HG03039 (cell line): ENCODE results near the gene KNOP1.
"Not testable (repeated sequence)": the region's sequence is repeated elsewhere in the genome, so short reads cannot be mapped to it uniquely, and the experiment has no call there.

Experiments used
- ATAC-seq: cut with Tn5 transposase; IDR thresholded peaks from one replicate; pipeline ENCODE4 v1.9.1; 2021; ENCODE audit warnings: mild to moderate bottlenecking, moderate library complexity; ENCODE audit not compliant: unreplicated experiment

The KNOP1 gene

GRCh38 chr16:19744670-19745069 is 26.6 kb upstream of the KNOP1 start:
- ATAC-seq, result no peak

- no peak for ATAC-seq
Measured at GRCh38 chr16:19743816-19744159, 25.8 kb upstream of the KNOP1 start.

- ATAC-seq, result no peak
Measured at GRCh38 chr16:19741354-19741753, 23.3 kb upstream of the KNOP1 start.

- ATAC-seq, result no peak
Measured at GRCh38 chr16:19737306-19738038, 19.4 kb upstream of the KNOP1 start.

- no peak for ATAC-seq
Measured at GRCh38 chr16:19735074-19735867, 17.2 kb upstream of the KNOP1 start.

GRCh38 chr16:19733551-19733950 is 15.5 kb upstream of the KNOP1 start:
- no peak for ATAC-seq

- ATAC-seq, result no peak
Measured at GRCh38 chr16:19728636-19728965, 10.6 kb upstream of the KNOP1 start.

- no peak for ATAC-seq
Measured at GRCh38 chr16:19722981-19723380, 5.0 kb upstream of the KNOP1 start.

GRCh38 chr16:19722269-19722952 is 4.4 kb upstream of the KNOP1 start:
- ATAC-seq, result no peak

- no peak for ATAC-seq
Measured at GRCh38 chr16:19718624-19718965, 568 bp upstream of the KNOP1 start.

- ATAC-seq, result no peak
Measured at GRCh38 chr16:19717314-19717713, 713 bp downstream of the KNOP1 start.

GRCh38 chr16:19716728-19717127 is 1.3 kb downstream of the KNOP1 start:
- not testable (repeated sequence) for ATAC-seq

- no peak for ATAC-seq
Measured at GRCh38 chr16:19716183-19716582, 1.8 kb downstream of the KNOP1 start.

GRCh38 chr16:19715566-19715965 is 2.5 kb downstream of the KNOP1 start:
- ATAC-seq, result no peak

- ATAC-seq, result no peak
Measured at GRCh38 chr16:19713697-19714096, 4.3 kb downstream of the KNOP1 start.

- no peak for ATAC-seq
Measured at GRCh38 chr16:19712418-19713058, 5.5 kb downstream of the KNOP1 start.

- ATAC-seq, result no peak
Measured at GRCh38 chr16:19711643-19712042, 6.4 kb downstream of the KNOP1 start.

GRCh38 chr16:19710991-19711545 is 7.0 kb downstream of the KNOP1 start:
- ATAC-seq, result no peak

GRCh38 chr16:19710191-19710908 is 7.7 kb downstream of the KNOP1 start:
- no peak for ATAC-seq

GRCh38 chr16:19709381-19710136 is 8.5 kb downstream of the KNOP1 start:
- no peak for ATAC-seq
